GM06990 (cell line): ENCODE measurements around the gene KCNA10.

Experiments
- DNase-seq: peaks from one replicate; pipeline ENCODE4 v3.0.0-alpha.2; 2011; ENCODE audit not compliant: insufficient read length; ENCODE audit errors: extremely low read depth
- H3K27me3 ChIP-seq: replicated peaks from 2 replicates; pipeline ENCODE4 v1.6.0; 2011; ENCODE audit warnings: low read length; ENCODE audit not compliant: control insufficient read depth, insufficient read depth
- H3K36me3 ChIP-seq: 2 replicates; pipeline ENCODE4 v1.5.1; 2011; ENCODE audit warnings: low read length; ENCODE audit not compliant: control insufficient read depth, insufficient read depth
- H3K4me3 ChIP-seq: replicated peaks from 2 replicates; pipeline ENCODE4 v1.5.1; 2011; ENCODE audit warnings: low read depth, mild to moderate bottlenecking, control low read depth, low read length
- CTCF ChIP-seq: IDR thresholded peaks from 2 replicates; pipeline ENCODE4 v1.5.1; 2011; ENCODE audit warnings: low read length, control low read depth, mild to moderate bottlenecking, inconsistent platforms; ENCODE audit not compliant: insufficient read depth, poor library complexity, severe bottlenecking

The KCNA10 gene

DNA sequence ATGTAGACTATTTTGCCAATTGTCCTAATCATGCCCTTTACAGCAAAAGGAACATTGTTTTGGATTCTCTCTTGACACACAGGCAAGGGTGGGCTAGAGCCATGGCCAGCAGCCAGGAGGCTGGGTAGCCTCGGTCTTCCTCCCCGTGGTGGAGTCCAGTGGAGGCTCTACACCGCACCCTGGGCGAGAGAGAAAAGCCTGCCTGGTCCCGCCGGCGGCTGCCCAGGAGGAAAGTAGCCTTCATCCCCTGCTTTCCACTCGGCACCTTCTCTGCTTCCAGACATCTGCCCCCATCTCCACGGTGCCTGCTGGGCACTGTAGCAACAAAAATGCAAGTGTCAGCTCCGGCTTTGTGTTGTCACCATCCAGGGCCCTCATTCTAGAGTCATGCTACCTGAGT lies 46.4 kb downstream of the KCNA10 start:
- no peak for DNase-seq
- no peak overlapping the region for H3K4me3 ChIP-seq
- H3K36me3 ChIP-seq, result no peaks in the 10 kb centered on the region
- TF ChIP-seq CTCF, result no peak
- no peaks in the 10 kb centered on the region for H3K27me3 ChIP-seq

DNA sequence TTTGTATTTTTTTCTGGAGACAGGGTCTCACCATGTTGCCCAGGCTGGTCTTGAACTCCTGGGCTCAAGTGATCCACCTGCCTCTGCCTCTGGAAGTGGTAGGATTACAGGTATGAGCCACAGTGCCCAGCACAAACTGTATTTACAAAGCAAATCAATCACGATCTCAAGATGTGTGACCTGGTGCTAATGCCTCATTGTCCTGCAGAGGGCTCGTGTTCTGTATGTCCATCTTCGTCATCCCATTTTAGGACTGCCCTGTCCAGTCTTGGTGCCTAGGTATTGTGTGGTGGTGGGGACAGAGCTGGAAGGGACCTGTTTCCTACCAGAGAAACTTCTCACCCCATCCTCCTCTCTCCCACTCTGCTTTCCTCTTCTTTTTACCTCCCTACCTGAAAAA lies 47.8 kb downstream of the KCNA10 start:
- no peaks in the 10 kb centered on the region for H3K36me3 ChIP-seq
- no peak for TF ChIP-seq CTCF
- DNase-seq, result no peak
- H3K4me3 ChIP-seq, result no peak overlapping the region
- H3K27me3 ChIP-seq, result no peaks in the 10 kb centered on the region; the same call in 1 of the 2 replicates
